ENCODE results near the gene KRT34. TPM values are rescaled to one million over a fixed set of nuclear protein-coding genes. Genes with fewer than 3 reads are reported as not detected.

The KRT34 gene
- total RNA-seq, 2 donors from 2014 or later = not detected

GRCh38 chr17:41332239-41332638 is 49.9 kb downstream of the KRT34 start:
- no peak for TF ChIP-seq CTCF (IDR thresholded peaks at IDR 0.05)
- no peak overlapping the region for H3K27ac ChIP-seq
- H3K4me1 ChIP-seq = no peaks in the 10 kb centered on the region
- H3K4me3 ChIP-seq = no peak overlapping the region
- no peaks in the 10 kb centered on the region for H3K27me3 ChIP-seq
- DNase-seq (ENCODE audit: low spot score) = no peak
- H3K36me3 ChIP-seq = no peaks in the 10 kb centered on the region
- H3K9me3 ChIP-seq = no peaks in the 10 kb centered on the region

GRCh38 chr17:41331606-41332005 is 50.5 kb downstream of the KRT34 start:
- DNase-seq (ENCODE audit: low spot score) = no peak
- no peak overlapping the region for H3K27ac ChIP-seq
- no peaks in the 10 kb centered on the region for H3K4me1 ChIP-seq
- no peak for TF ChIP-seq CTCF (IDR thresholded peaks at IDR 0.05)
- no peak overlapping the region for H3K4me3 ChIP-seq
- H3K36me3 ChIP-seq = no peaks in the 10 kb centered on the region
- no peaks in the 10 kb centered on the region for H3K27me3 ChIP-seq
- no peaks in the 10 kb centered on the region for H3K9me3 ChIP-seq

GRCh38 chr17:41329279-41329948 is 52.7 kb downstream of the KRT34 start:
- DNase-seq (ENCODE audit: low spot score) = no peak
- H3K9me3 ChIP-seq = no peaks in the 10 kb centered on the region
- no peaks in the 10 kb centered on the region for H3K36me3 ChIP-seq

GRCh38 chr17:41328207-41328606 is 53.9 kb downstream of the KRT34 start:
- Histone ChIP-seq H3K27me3 (no peaks in the 10 kb centered on the region), H3K27ac (no peak overlapping the region), H3K4me3 (no peak overlapping the region), H3K36me3 (no peaks in the 10 kb centered on the region), H3K9me3 (no peaks in the 10 kb centered on the region), H3K4me1 (no peaks in the 10 kb centered on the region)
- DNase-seq (ENCODE audit: low spot score) = no peak
- no peak for TF ChIP-seq CTCF (IDR thresholded peaks at IDR 0.05)

More at GRCh38 chr17:41329279-41329948, 52.7 kb downstream of the KRT34 start:
- H3K27ac ChIP-seq = no peak overlapping the region
- no peaks in the 10 kb centered on the region for H3K4me1 ChIP-seq
- H3K27me3 ChIP-seq = no peaks in the 10 kb centered on the region
- TF ChIP-seq CTCF (IDR thresholded peaks at IDR 0.05) = peak; percentile 33 to 54
- H3K4me3 ChIP-seq = no peak overlapping the region

Other genes with a start within 250 kb of the KRT34 start
- gene KRTAP4-6, start 241.8 kb downstream of the KRT34 start, total RNA-seq = not detected
- not detected for gene KRTAP4-5, start 232.5 kb downstream of the KRT34 start, total RNA-seq
- gene KRTAP4-4, start 221.6 kb downstream of the KRT34 start, total RNA-seq = not detected
- not detected for gene KRTAP4-3, start 214.1 kb downstream of the KRT34 start, total RNA-seq
- not detected for gene KRTAP4-2, start 204.1 kb downstream of the KRT34 start, total RNA-seq
- gene KRTAP4-1, start 197.4 kb downstream of the KRT34 start, total RNA-seq = not detected
- not detected for gene KRTAP9-1, start 192.4 kb downstream of the KRT34 start, total RNA-seq
- not detected for gene KRTAP9-2, start 155.7 kb downstream of the KRT34 start, total RNA-seq
- not detected for gene KRTAP9-3, start 149.9 kb downstream of the KRT34 start, total RNA-seq
- not detected for gene KRTAP9-8, start 144.3 kb downstream of the KRT34 start, total RNA-seq
- gene KRTAP9-4, start 132.6 kb downstream of the KRT34 start, total RNA-seq = not detected
- gene KRTAP9-9, start 126.9 kb downstream of the KRT34 start, total RNA-seq = not detected
- not detected for gene KRTAP9-6, start 116.9 kb downstream of the KRT34 start, total RNA-seq
- not detected for gene KRTAP9-7, start 106.6 kb downstream of the KRT34 start, total RNA-seq
- not detected for gene KRTAP29-1, start 79.5 kb downstream of the KRT34 start, total RNA-seq
- not detected for gene KRTAP16-1, start 73.0 kb downstream of the KRT34 start, total RNA-seq
- gene KRTAP17-1, start 66.6 kb downstream of the KRT34 start, total RNA-seq = not detected
- gene KRT33A, start 31.5 kb downstream of the KRT34 start, total RNA-seq = not detected
- not detected for gene KRT33B, start 12.5 kb downstream of the KRT34 start, total RNA-seq
- not detected for gene KRT31, start 15.3 kb upstream of the KRT34 start, total RNA-seq
- not detected for gene KRT37, start 42.3 kb upstream of the KRT34 start, total RNA-seq
- not detected for gene KRT38, start 58.7 kb upstream of the KRT34 start, total RNA-seq
- not detected for gene KRT32, start 85.1 kb upstream of the KRT34 start, total RNA-seq
- gene KRT35, start 98.8 kb upstream of the KRT34 start, total RNA-seq = not detected
- gene KRT36, start 107.6 kb upstream of the KRT34 start, total RNA-seq = not detected
- gene KRT13, start 123.3 kb upstream of the KRT34 start, total RNA-seq = not detected
- under 1 TPM in 1 of 2 donors, not detected in 1; 0.47 TPM for gene KRT15, start 136.6 kb upstream of the KRT34 start, total RNA-seq
- 100 to 1,000 TPM in 1 of 2 donors, 10 to 100 TPM in 1; 27.8 to 165 TPM for gene KRT19, start 146.0 kb upstream of the KRT34 start, total RNA-seq
- gene KRT9, start 189.8 kb upstream of the KRT34 start, total RNA-seq = not detected
- gene KRT14, start 204.6 kb upstream of the KRT34 start, total RNA-seq = 10 to 100 TPM in 1 of 2 donors, not detected in 1; 20.3 TPM
- 1 to 10 TPM in 1 of 2 donors, not detected in 1; 2.2 TPM for gene KRT16, start 230.5 kb upstream of the KRT34 start, total RNA-seq
- not detected for gene KRT17, start 242.3 kb upstream of the KRT34 start, total RNA-seq